ENCODE data around the gene PUSL1.

- TF ChIP-seq POLR2A (IDR thresholded peaks at IDR 0.05) (no peak), CTCF (IDR thresholded peaks at IDR 0.05) (no peak)
Observed at GRCh38 chr1:1286313-1287261, 21.8 kb upstream of the PUSL1 start.
